SU-DHL-6 (cell line): ENCODE results near the gene RSPH1.

Experiments used
- H2AFZ ChIP-seq: fragments of 200-600 bp; sonication (generic); 2 replicates; pipeline ENCODE4 v1.6.1; 2014; ENCODE audit warnings: low read depth, mild to moderate bottlenecking, moderate library complexity, mixed read lengths, antibody characterized with exemption, low read length; ENCODE audit not compliant: severe bottlenecking
- H3F3A ChIP-seq: fragments of 200-600 bp; shearing (Covaris generic); 2 replicates; pipeline ENCODE4 v1.6.0; 2016; ENCODE audit warnings: antibody characterized with exemption, mild to moderate bottlenecking; ENCODE audit not compliant: insufficient read depth
- H3K27ac ChIP-seq: fragments of 200-600 bp; sonication (generic); 2 replicates; pipeline ENCODE4 v1.5.1; 2016; ENCODE audit warnings: low read depth, mild to moderate bottlenecking, low read length, moderate library complexity, mixed read lengths
- H3K27me3 ChIP-seq: fragments of 200-600 bp; sonication (generic), shearing (Covaris generic); 2 replicates; pipeline ENCODE4 v1.6.0; 2014; ENCODE audit warnings: mild to moderate bottlenecking, low read length
- H3K36me3 ChIP-seq: fragments of 200-600 bp; sonication (generic); 2 replicates; pipeline ENCODE4 v1.6.1; 2014; ENCODE audit warnings: mild to moderate bottlenecking, low read length, mixed read lengths
- H3K4me2 ChIP-seq: fragments of 300-600, 200-600 bp; shearing (Covaris generic), sonication (generic); 2 replicates; pipeline ENCODE4 v1.6.0; 2014; ENCODE audit warnings: low read length, low read depth, mild to moderate bottlenecking; ENCODE audit not compliant: poor library complexity, severe bottlenecking
- H3K4me3 ChIP-seq: fragments of 200-600 bp; sonication (generic); 2 replicates; pipeline ENCODE4 v1.5.1; 2014; ENCODE audit warnings: antibody characterized with exemption, low read length, mild to moderate bottlenecking, mixed read lengths; ENCODE audit not compliant: insufficient read depth, poor library complexity, severe bottlenecking
- H3K79me2 ChIP-seq: fragments of 200-600 bp; sonication (generic); 2 replicates; pipeline ENCODE4 v1.6.1; 2014; ENCODE audit warnings: mild to moderate bottlenecking, low read length, moderate library complexity; ENCODE audit not compliant: insufficient read depth
- H3K9ac ChIP-seq: fragments of 200-600 bp; sonication (generic); 2 replicates; pipeline ENCODE4 v1.7.0; 2014; ENCODE audit warnings: mild to moderate bottlenecking, low read length
- H3K9me2 ChIP-seq: fragments of 200-600 bp; sonication (generic); replicated peaks from 2 replicates; pipeline ENCODE4 v1.6.1; 2014; ENCODE audit warnings: low read length; ENCODE audit not compliant: insufficient read depth
- H3K9me3 ChIP-seq: fragments of 200-600 bp; sonication (generic); 2 replicates; pipeline ENCODE4 v1.6.1; 2014; ENCODE audit warnings: low read length, mixed read lengths; ENCODE audit not compliant: insufficient read depth
- H4K20me1 ChIP-seq: fragments of 200-600 bp; sonication (generic); 2 replicates; pipeline ENCODE4 v1.6.1; 2014; ENCODE audit warnings: low read depth, mild to moderate bottlenecking, antibody characterized with exemption, low read length, moderate library complexity, mixed read lengths
- EZH2phosphoT487 ChIP-seq: fragments of 200-600 bp; sonication (generic), shearing (Covaris generic); conservative IDR thresholded peaks from 2 replicates; pipeline ENCODE4 v1.6.1; 2018; ENCODE audit warnings: mild to moderate bottlenecking, antibody characterized with exemption, low read length, moderate library complexity, mixed read lengths
- TF ChIP-seq, protein P1 (sequence below): fragments of 200-600 bp; sonication (generic); IDR thresholded peaks from one replicate; pipeline ENCODE4 v1.5.1; 2017; ENCODE audit warnings: antibody characterized with exemption, mild to moderate bottlenecking, low read length, moderate library complexity; ENCODE audit not compliant: insufficient read depth, poor library complexity, severe bottlenecking

Gene RSPH1

DNA sequence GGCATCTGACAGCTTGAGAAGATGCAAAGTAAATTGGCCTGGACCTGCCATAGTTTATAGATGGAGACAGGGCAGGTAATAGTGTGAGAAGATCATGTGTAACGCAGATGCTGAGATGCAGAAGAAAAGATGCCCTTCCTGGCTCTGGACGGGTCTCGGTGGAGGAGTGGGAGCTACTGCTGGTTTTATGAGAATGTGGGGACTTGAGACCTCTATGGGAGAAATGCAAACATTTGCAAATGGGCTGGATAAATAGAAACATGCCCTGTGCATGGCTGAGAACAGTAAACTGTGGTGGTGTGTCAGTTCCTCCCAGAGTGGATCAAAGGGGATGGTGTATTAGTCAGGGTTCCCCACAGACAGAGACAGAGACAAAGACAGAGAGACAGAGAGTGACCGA, 70.4 kb downstream of the RSPH1 start:
- no peaks in the 10 kb centered on the region for H3F3A ChIP-seq
- no peaks in the 10 kb centered on the region for H3K9me2 ChIP-seq
- no peak overlapping the region for H2AFZ ChIP-seq
- H3K4me2 ChIP-seq = no peak overlapping the region
- no peaks in the 10 kb centered on the region for H3K79me2 ChIP-seq
- no peaks in the 10 kb centered on the region for H3K27me3 ChIP-seq
- no peak for TF ChIP-seq EZH2phosphoT487
- TF ChIP-seq, protein P1, sequence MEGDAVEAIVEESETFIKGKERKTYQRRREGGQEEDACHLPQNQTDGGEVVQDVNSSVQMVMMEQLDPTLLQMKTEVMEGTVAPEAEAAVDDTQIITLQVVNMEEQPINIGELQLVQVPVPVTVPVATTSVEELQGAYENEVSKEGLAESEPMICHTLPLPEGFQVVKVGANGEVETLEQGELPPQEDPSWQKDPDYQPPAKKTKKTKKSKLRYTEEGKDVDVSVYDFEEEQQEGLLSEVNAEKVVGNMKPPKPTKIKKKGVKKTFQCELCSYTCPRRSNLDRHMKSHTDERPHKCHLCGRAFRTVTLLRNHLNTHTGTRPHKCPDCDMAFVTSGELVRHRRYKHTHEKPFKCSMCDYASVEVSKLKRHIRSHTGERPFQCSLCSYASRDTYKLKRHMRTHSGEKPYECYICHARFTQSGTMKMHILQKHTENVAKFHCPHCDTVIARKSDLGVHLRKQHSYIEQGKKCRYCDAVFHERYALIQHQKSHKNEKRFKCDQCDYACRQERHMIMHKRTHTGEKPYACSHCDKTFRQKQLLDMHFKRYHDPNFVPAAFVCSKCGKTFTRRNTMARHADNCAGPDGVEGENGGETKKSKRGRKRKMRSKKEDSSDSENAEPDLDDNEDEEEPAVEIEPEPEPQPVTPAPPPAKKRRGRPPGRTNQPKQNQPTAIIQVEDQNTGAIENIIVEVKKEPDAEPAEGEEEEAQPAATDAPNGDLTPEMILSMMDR = no peak
- no peaks in the 10 kb centered on the region for H3K9me3 ChIP-seq
- no peak overlapping the region for H3K27ac ChIP-seq
- no peaks in the 10 kb centered on the region for H4K20me1 ChIP-seq
- no peaks in the 10 kb centered on the region for H3K36me3 ChIP-seq
- no peak overlapping the region for H3K4me3 ChIP-seq
- no peak overlapping the region for H3K9ac ChIP-seq

DNA sequence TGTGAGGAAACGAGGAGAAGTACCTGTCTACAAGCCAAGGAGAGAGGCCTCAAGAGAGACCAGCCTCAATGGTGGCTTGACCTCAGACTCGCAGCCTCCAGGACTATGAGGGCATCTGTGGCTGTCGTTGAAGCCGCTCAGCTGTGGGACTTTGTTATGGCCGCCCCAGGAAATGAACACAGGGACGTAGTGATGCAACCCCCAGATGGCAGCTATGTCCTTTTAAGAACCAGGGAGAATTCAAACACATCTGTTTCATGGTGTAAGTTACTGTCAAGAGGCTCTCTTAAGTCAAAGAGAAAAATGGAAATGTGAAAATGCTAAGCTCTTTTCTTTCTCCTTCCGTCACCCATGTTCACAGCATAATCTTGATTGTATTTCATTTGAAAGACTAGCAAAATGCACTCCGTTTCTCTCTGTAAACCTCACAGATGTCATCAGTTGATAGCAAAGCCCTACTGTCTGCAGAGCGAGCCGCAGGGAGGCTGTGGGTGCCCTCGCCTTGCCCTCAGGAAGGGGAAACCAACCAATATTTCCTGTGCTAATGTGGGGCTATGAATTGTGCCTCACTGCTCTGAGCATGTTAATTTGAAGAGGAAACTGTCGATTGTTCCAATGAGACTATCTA, 71.0 kb downstream of the RSPH1 start:
- no peak overlapping the region for H3K9ac ChIP-seq
- no peak overlapping the region for H2AFZ ChIP-seq
- H3K4me2 ChIP-seq = no peak overlapping the region

DNA sequence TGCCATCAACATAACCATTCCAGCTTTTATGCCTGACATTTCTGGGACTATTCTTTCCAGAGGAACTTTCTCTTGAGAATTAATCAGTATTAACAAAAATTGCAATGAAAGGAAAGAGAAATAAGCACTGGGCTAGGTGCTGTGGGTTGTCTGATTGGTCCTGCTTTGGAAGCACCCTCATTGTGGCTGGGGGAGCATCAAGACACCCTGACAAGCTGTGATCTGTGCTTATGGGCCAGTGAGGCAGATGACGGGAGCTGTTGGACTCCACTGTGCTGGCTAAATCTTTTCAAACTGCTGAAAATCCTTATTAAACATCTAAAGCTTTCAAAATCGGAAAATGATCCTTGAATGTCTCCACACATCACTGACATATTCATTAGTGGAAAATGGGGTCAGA, 72.3 kb downstream of the RSPH1 start:
- Histone ChIP-seq H2AFZ (no peak overlapping the region), H3K27ac (no peak overlapping the region), H3K79me2 (no peaks in the 10 kb centered on the region), H3K9me3 (no peaks in the 10 kb centered on the region), H3K9me2 (no peaks in the 10 kb centered on the region), H3K36me3 (no peaks in the 10 kb centered on the region), H3K9ac (no peak overlapping the region), H3F3A (no peaks in the 10 kb centered on the region), H3K27me3 (no peaks in the 10 kb centered on the region), H4K20me1 (no peaks in the 10 kb centered on the region), H3K4me2 (no peak overlapping the region), H3K4me3 (no peak overlapping the region)
- TF ChIP-seq EZH2phosphoT487 = no peak
- TF ChIP-seq, protein P1 = no peak

More for the DNA sequence above, 71.0 kb downstream of the RSPH1 start:
- H3K27ac ChIP-seq = no peak overlapping the region
- no peaks in the 10 kb centered on the region for H3K9me2 ChIP-seq
- no peak for TF ChIP-seq EZH2phosphoT487
- TF ChIP-seq, protein P1 = no peak
- H3K36me3 ChIP-seq = no peaks in the 10 kb centered on the region
- no peaks in the 10 kb centered on the region for H3K79me2 ChIP-seq
- H3K4me3 ChIP-seq = no peak overlapping the region
- no peaks in the 10 kb centered on the region for H3K9me3 ChIP-seq
- H3F3A ChIP-seq = no peaks in the 10 kb centered on the region
- no peaks in the 10 kb centered on the region for H4K20me1 ChIP-seq
- H3K27me3 ChIP-seq = no peaks in the 10 kb centered on the region
